HEK293T (cell line): Measurements from ENCODE around the gene XIRP2.

Source experiments
- ARNT ChIP-seq: fragments of 450-650 bp; IDR thresholded peaks from 2 replicates; pipeline ENCODE4 v1.6.1; 2017; ENCODE audit warnings: mild to moderate bottlenecking
- BHLHE40 ChIP-seq: fragments of 450-650 bp; IDR thresholded peaks from 2 replicates; pipeline ENCODE4 v1.6.1; 2016; ENCODE audit warnings: mild to moderate bottlenecking, moderate library complexity, borderline replicate concordance
- ELF4 ChIP-seq: fragments of 450-650 bp; IDR thresholded peaks from 2 replicates; pipeline ENCODE4 v1.6.1; 2017; ENCODE audit warnings: antibody characterized with exemption
- FOXA1 ChIP-seq: fragments of 450-650 bp; IDR thresholded peaks from 2 replicates; pipeline ENCODE4 v1.6.1; 2016; ENCODE audit warnings: mild to moderate bottlenecking
- FOXK2 ChIP-seq: fragments of 450-650 bp; IDR thresholded peaks from 2 replicates; pipeline ENCODE4 v1.6.1; 2016; ENCODE audit warnings: mild to moderate bottlenecking
- HDGF ChIP-seq: fragments of 450-650 bp; IDR thresholded peaks from 2 replicates; pipeline ENCODE4 v1.6.1; 2017; ENCODE audit warnings: antibody characterized with exemption, borderline replicate concordance
- LEF1 ChIP-seq: fragments of 450-650 bp; IDR thresholded peaks from 2 replicates; pipeline ENCODE4 v1.6.1; 2017; ENCODE audit warnings: mild to moderate bottlenecking, borderline replicate concordance
- NFRKB ChIP-seq: fragments of 450-650 bp; IDR thresholded peaks from 2 replicates; pipeline ENCODE4 v1.6.1; 2016; ENCODE audit warnings: mild to moderate bottlenecking, moderate library complexity
- SP1 ChIP-seq: fragments of 450-650 bp; IDR thresholded peaks from 2 replicates; pipeline ENCODE4 v1.6.1; 2017
- SUZ12 ChIP-seq: fragments of 450-650 bp; IDR thresholded peaks from 2 replicates; pipeline ENCODE4 v1.6.1; 2016; ENCODE audit warnings: mild to moderate bottlenecking
- ZNF384 ChIP-seq: fragments of 450-650 bp; IDR thresholded peaks from 2 replicates; pipeline ENCODE4 v1.6.1; 2016

DNA sequence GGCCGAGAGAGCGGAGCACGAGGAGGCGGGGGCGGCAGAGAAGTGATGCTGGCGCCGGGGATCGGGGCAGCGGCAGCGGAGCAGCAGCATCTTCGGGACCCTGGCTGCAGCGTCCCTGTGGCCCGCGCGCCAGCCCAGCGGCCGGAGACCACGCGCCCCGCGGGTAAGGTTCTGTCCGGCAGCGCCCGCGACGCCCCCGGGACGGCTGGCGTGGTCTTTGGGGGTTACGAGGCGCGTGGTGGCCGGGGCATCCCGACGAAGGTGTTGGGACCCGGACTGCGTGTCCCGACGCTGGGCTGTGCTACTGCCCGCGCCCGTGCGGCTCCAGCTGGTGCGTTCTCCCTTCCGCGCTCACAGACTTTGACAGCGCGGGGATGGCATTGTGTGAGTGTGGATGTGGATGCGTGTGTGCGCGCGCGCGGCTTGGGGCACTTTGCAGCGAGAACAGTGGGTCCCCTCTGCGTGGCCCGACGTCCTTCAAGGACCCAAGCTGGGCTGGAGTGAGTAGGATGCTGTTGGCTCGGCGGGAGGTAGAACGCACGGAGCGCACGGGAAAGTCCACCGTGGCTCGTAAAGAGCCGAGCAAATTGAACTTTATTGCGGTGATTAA, 405.0 kb downstream of the XIRP2 start:
- TF ChIP-seq HDGF: no peak
- TF ChIP-seq LEF1: no peak
- TF ChIP-seq ELF4: no peak
- TF ChIP-seq FOXK2: no peak
- no peak for TF ChIP-seq NFRKB
- no peak for TF ChIP-seq ZNF384
- no peak for TF ChIP-seq BHLHE40
- no peak for TF ChIP-seq FOXA1
- no peak for TF ChIP-seq ARNT
- TF ChIP-seq SUZ12: no peak
- no peak for TF ChIP-seq SP1
